Left ventricle myocardium inferior (tissue), 1 donor: ENCODE results near the gene CFAP46. TPM values are rescaled to one million over a fixed set of nuclear protein-coding genes. Genes with fewer than 3 reads are reported as not detected.
"Not testable (repeated sequence)": the region's sequence is repeated elsewhere in the genome, so short reads cannot be mapped to it uniquely, and the experiment has no call there.

ENCODE experiments used
- DNase-seq: peaks from one replicate; pipeline ENCODE4 v3.0.0-alpha.2; 2020
- H3K27ac ChIP-seq: fragments of 200-600 bp; replicated peaks from 2 replicates; pipeline ENCODE4 v1.8.0; 2021
- H3K27me3 ChIP-seq: fragments of 200-600 bp; 2 replicates; pipeline ENCODE4 v1.8.0; 2021; ENCODE audit warnings: low read depth
- H3K36me3 ChIP-seq: fragments of 200-600 bp; 2 replicates; pipeline ENCODE4 v1.8.0; 2021
- H3K4me1 ChIP-seq: fragments of 200-600 bp; 2 replicates; pipeline ENCODE4 v1.8.0; 2021
- H3K4me3 ChIP-seq: fragments of 200-600 bp; 2 replicates; pipeline ENCODE4 v1.8.0; 2021; ENCODE audit warnings: mild to moderate bottlenecking, moderate library complexity
- H3K9me3 ChIP-seq: fragments of 200-600 bp; replicated peaks from 2 replicates; pipeline ENCODE4 v1.8.0; 2021
- CTCF ChIP-seq: fragments of 200-600 bp; IDR thresholded peaks from 2 replicates; pipeline ENCODE4 v1.8.0; 2021; ENCODE audit warnings: antibody characterized with exemption, mild to moderate bottlenecking, borderline replicate concordance
- intact Hi-C: fragments of 100-400 bp; cut with micrococcal nuclease; formaldehyde crosslinking; loops from one replicate; pipeline ENCODE4 v1.11.0; 2022
- total RNA-seq: library from RNA; stranded (reverse); fragmentation: NEBNext Ultra II Directional; extraction: Animal tissue kit (Norgen Biotek cat#: 25700); gene quantifications from one replicate; pipeline ENCODE4 v1.2.1, GENCODE V29; 2021
- donor health status: DM: no; HTN: yes; CAD: no; lungs with severe emphysema.

CFAP46 gene
- total RNA-seq, 1 donor from 2014 or later, result 0.99 TPM

- no peak for DNase-seq
- intact Hi-C loops, result no loop called here
- Histone ChIP-seq H3K36me3 (peaks cover 63% of the 10 kb centered on the region), H3K9me3 (no peaks in the 10 kb centered on the region), H3K27me3 (no peaks in the 10 kb centered on the region), H3K27ac (no peak overlapping the region), H3K4me1 (no peaks in the 10 kb centered on the region), H3K4me3 (no peak overlapping the region)
- no peak for TF ChIP-seq CTCF
These were observed 164.9 kb downstream of the CFAP46 start for GRCh38 chr10:132777441-132777840.

- no peak for TF ChIP-seq CTCF
- no peaks in the 10 kb centered on the region for H3K9me3 ChIP-seq
- H3K27ac ChIP-seq, result no peak overlapping the region
- H3K4me3 ChIP-seq, result no peak overlapping the region
- H3K27me3 ChIP-seq, result no peaks in the 10 kb centered on the region
- peaks cover 56% of the 10 kb centered on the region for H3K36me3 ChIP-seq
- intact Hi-C loops, result no loop called here
- no peak for DNase-seq
- H3K4me1 ChIP-seq, result no peaks in the 10 kb centered on the region
These were observed 165.5 kb downstream of the CFAP46 start for GRCh38 chr10:132776821-132777220.

- intact Hi-C loops, result no loop called here
- DNase-seq, result no peak
- H3K27ac ChIP-seq, result no peak overlapping the region
- no peak overlapping the region for H3K4me3 ChIP-seq
- H3K4me1 ChIP-seq, result no peaks in the 10 kb centered on the region
- no peaks in the 10 kb centered on the region for H3K27me3 ChIP-seq
- no peaks in the 10 kb centered on the region for H3K9me3 ChIP-seq
- TF ChIP-seq CTCF, result no peak
- peaks cover 53% of the 10 kb centered on the region for H3K36me3 ChIP-seq
These were observed 166.2 kb downstream of the CFAP46 start for GRCh38 chr10:132776186-132776585.

- no peak for TF ChIP-seq CTCF
- Histone ChIP-seq H3K4me1 (no peaks in the 10 kb centered on the region), H3K4me3 (no peak overlapping the region), H3K27ac (no peak overlapping the region), H3K36me3 (peaks cover 53% of the 10 kb centered on the region), H3K9me3 (no peaks in the 10 kb centered on the region), H3K27me3 (no peaks in the 10 kb centered on the region)
- intact Hi-C loops, result no loop called here
- no peak for DNase-seq
These were observed 167.2 kb downstream of the CFAP46 start for GRCh38 chr10:132774902-132775863.

- Histone ChIP-seq H3K27me3 (no peaks in the 10 kb centered on the region), H3K4me3 (no peak overlapping the region), H3K4me1 (no peaks in the 10 kb centered on the region), H3K9me3 (no peaks in the 10 kb centered on the region), H3K36me3 (peaks cover 51% of the 10 kb centered on the region), H3K27ac (no peak overlapping the region)
- no peak for DNase-seq
- intact Hi-C loops, result no loop called here
- no peak for TF ChIP-seq CTCF
These were observed 168.0 kb downstream of the CFAP46 start for GRCh38 chr10:132774181-132774901.

- H3K27me3 ChIP-seq, DNase-seq, H3K4me1 ChIP-seq, H3K9me3 ChIP-seq, intact Hi-C loops, H3K4me3 ChIP-seq, H3K27ac ChIP-seq: not testable (repeated sequence)
- peaks cover 50% of the 10 kb centered on the region for H3K36me3 ChIP-seq
These were observed 169.6 kb downstream of the CFAP46 start for GRCh38 chr10:132772816-132773215.
